H1 (cell line): ENCODE results near the gene FLT3. TPM values are rescaled to one million over a fixed set of nuclear protein-coding genes. Genes with fewer than 3 reads are reported as not detected.

Experiments
- ASH2L ChIP-seq: fragments of 200-600, 300-600 bp; sonication (generic); IDR thresholded peaks from one replicate; pipeline ENCODE4 v1.7.1; 2017; ENCODE audit warnings: low read length
- GTF2F1 ChIP-seq: IDR thresholded peaks from 2 replicates; pipeline ENCODE4 v1.6.1; 2012; ENCODE audit warnings: low read depth, low read length, improper control_type of control experiment, borderline replicate concordance
- HDAC2 ChIP-seq, 2 experiments: fragments of 300-600 bp in 1 of 2; sonication (generic) in 1 of 2; IDR thresholded peaks; 2 replicates each; pipeline ENCODE4 v1.6.1; 2011 to 2012; ENCODE audit warnings: low read depth in 2 of 2, low read length in 2 of 2, mild to moderate bottlenecking in 2 of 2, moderate library complexity in 2 of 2, borderline replicate concordance in 1 of 2, inconsistent platforms in 1 of 2
- POLR2AphosphoS5 ChIP-seq: IDR thresholded peaks from 2 replicates; pipeline ENCODE4 v1.6.1; 2011; ENCODE audit warnings: low read depth, low read length
- RAD21 ChIP-seq, 2 experiments: IDR thresholded peaks in 1 of 2; conservative IDR thresholded peaks in 1 of 2; 2 replicates each; pipeline ENCODE4 v1.6.1; 2011; ENCODE audit warnings: low read depth in 2 of 2, low read length in 2 of 2, improper control_type of control experiment in 1 of 2, inconsistent platforms in 1 of 2, mild to moderate bottlenecking in 1 of 2, moderate library complexity in 1 of 2
- SRF ChIP-seq: IDR thresholded peaks from 2 replicates; pipeline ENCODE4 v1.6.1; 2011; ENCODE audit warnings: mild to moderate bottlenecking, low read depth, low read length, moderate library complexity
- ZNF274 ChIP-seq: IDR thresholded peaks from 2 replicates; pipeline ENCODE4 v1.7.0; 2012; ENCODE audit warnings: low read length, borderline replicate concordance; ENCODE audit errors: extremely low read depth
- polyA plus RNA-seq, 7 experiments: library from polyadenylated mRNA; depleted of rRNA in 3 of 7; stranded (reverse) in 5 of 7; unstranded in 2 of 7; fragments of >200 nt in 5 of 7; fragments of 200-250 nt in 2 of 7; gene quantifications; 1 replicate in 5 of 7; 2 replicates in 1 of 7; 4 replicates in 1 of 7; pipeline versions ENCODE4 v1.2.1 to v1.2.3, GENCODE V29; 2011 to 2013; ENCODE audit warnings: missing spikeins in 2 of 7, mixed read lengths in 2 of 7
- total RNA-seq: library from RNA; stranded (reverse); fragmentation: NEBNext Ultra II Directional; extraction: Animal tissue kit (Norgen Biotek cat#: 25700); gene quantifications from 2 replicates; pipeline ENCODE4 v1.2.1, GENCODE V29; 2021

FLT3 gene
- total and polyA plus RNA-seq, 2 of the 8 experiments (the other 6 are each of a cell fraction or from before 2014, with no cell fraction given), result 0.44 to 0.71 TPM

DNA sequence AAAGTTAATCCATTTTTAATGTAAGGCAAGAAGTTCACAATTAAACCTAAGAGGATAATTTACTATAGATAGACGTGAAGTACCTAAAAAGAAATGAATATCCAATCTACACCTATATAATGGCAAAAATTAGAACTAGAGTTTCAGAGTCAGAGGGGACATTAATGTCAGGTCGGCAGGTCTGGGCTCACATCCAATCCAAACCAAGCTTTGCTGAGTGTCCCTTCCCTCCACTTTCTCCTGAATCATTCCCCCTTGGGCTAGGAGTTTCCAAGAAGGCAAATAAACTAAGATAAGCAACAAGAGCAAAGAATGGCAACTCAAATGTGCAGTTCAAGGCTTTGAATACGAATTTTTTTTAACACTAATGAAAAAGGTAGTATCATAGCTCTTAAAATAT lies 2.9 kb downstream of the FLT3 start (continued):
- TF ChIP-seq GTF2F1, result no peak
- no peak for TF ChIP-seq SRF
- TF ChIP-seq POLR2AphosphoS5, result no peak
- TF ChIP-seq RAD21 (IDR thresholded peaks at IDR 0.05 in 1 of 2, conservative IDR thresholded peaks at IDR 0.05 in 1 of 2; ENCODE audit: low read depth in 2 of 2, low read length in 2 of 2), result no peak
- TF ChIP-seq HDAC2 (IDR thresholded peaks at IDR 0.05; ENCODE audit: borderline replicate concordance in 1 of 2, low read depth in 2 of 2, low read length in 2 of 2), result no peak
- TF ChIP-seq ZNF274, result no peak
- TF ChIP-seq ASH2L, result no peak
